Loucy (cell line): ENCODE measurements around the gene SHB.

ENCODE experiments used
- H2AFZ ChIP-seq: fragments of 200-600 bp; sonication (generic); 2 replicates; pipeline ENCODE4 v1.6.0; 2016; ENCODE audit warnings: antibody characterized with exemption, mild to moderate bottlenecking, low read length, moderate library complexity
- H3F3A ChIP-seq: fragments of 200-600 bp; 2 replicates; pipeline ENCODE4 v1.6.0; 2016; ENCODE audit warnings: antibody characterized with exemption, low read depth, mild to moderate bottlenecking
- H3K27me3 ChIP-seq: fragments of 200-600 bp; sonication (generic); 2 replicates; pipeline ENCODE4 v1.6.1; 2014; ENCODE audit warnings: low read length, mild to moderate bottlenecking; ENCODE audit not compliant: insufficient read depth, poor library complexity, severe bottlenecking
- H3K36me3 ChIP-seq: fragments of 200-600 bp; sonication (generic); 2 replicates; pipeline ENCODE4 v1.6.1; 2016; ENCODE audit warnings: low read length; ENCODE audit not compliant: insufficient read depth
- H3K4me1 ChIP-seq: fragments of 200-600 bp; sonication (generic); 2 replicates; pipeline ENCODE4 v1.5.1; 2014; ENCODE audit warnings: low read length, mild to moderate bottlenecking; ENCODE audit not compliant: insufficient read depth, poor library complexity, severe bottlenecking
- H3K4me2 ChIP-seq: fragments of 200-600 bp; sonication (generic); 2 replicates; pipeline ENCODE4 v1.6.0; 2014; ENCODE audit warnings: antibody characterized with exemption, low read length, low read depth, mild to moderate bottlenecking; ENCODE audit not compliant: poor library complexity, severe bottlenecking
- H3K4me3 ChIP-seq: fragments of 200-600 bp; sonication (generic); 2 replicates; pipeline ENCODE4 v1.5.1; 2014; ENCODE audit warnings: low read length, mild to moderate bottlenecking, mixed read lengths; ENCODE audit not compliant: poor library complexity, severe bottlenecking
- H3K79me2 ChIP-seq: fragments of 200-600 bp; sonication (generic); 2 replicates; pipeline ENCODE4 v1.6.1; 2014; ENCODE audit warnings: low read length; ENCODE audit not compliant: insufficient read depth
- H3K9ac ChIP-seq: fragments of 200-600 bp; sonication (generic); 2 replicates; pipeline ENCODE4 v1.6.0; 2014; ENCODE audit warnings: mild to moderate bottlenecking, low read depth, low read length, moderate library complexity; ENCODE audit not compliant: poor library complexity, severe bottlenecking
- H3K9me2 ChIP-seq: fragments of 200-600 bp; sonication (generic); replicated peaks from 2 replicates; pipeline ENCODE4 v1.6.1; 2016; ENCODE audit warnings: low read depth, low read length, mixed read lengths
- H3K9me3 ChIP-seq: fragments of 200-600 bp; sonication (generic); 2 replicates; pipeline ENCODE4 v1.6.1; 2014; ENCODE audit warnings: mild to moderate bottlenecking, antibody characterized with exemption, low read length, low read depth; ENCODE audit not compliant: insufficient read depth
- H4K20me1 ChIP-seq: fragments of 200-600 bp; sonication (generic); 2 replicates; pipeline ENCODE4 v1.6.0; 2014; ENCODE audit warnings: antibody characterized with exemption, low read length, mild to moderate bottlenecking; ENCODE audit not compliant: insufficient read depth, poor library complexity, severe bottlenecking
- EZH2phosphoT487 ChIP-seq: fragments of 200-600 bp; IDR thresholded peaks from 2 replicates; pipeline ENCODE4 v1.6.1; 2018; ENCODE audit warnings: antibody characterized with exemption, mild to moderate bottlenecking, moderate library complexity, borderline replicate concordance
- TF ChIP-seq, protein P1 (sequence below): fragments of 200-600 bp; sonication (generic); conservative IDR thresholded peaks from 2 replicates; pipeline ENCODE4 v1.5.1; 2014; ENCODE audit warnings: mild to moderate bottlenecking, antibody characterized with exemption, low read length

The SHB gene

DNA sequence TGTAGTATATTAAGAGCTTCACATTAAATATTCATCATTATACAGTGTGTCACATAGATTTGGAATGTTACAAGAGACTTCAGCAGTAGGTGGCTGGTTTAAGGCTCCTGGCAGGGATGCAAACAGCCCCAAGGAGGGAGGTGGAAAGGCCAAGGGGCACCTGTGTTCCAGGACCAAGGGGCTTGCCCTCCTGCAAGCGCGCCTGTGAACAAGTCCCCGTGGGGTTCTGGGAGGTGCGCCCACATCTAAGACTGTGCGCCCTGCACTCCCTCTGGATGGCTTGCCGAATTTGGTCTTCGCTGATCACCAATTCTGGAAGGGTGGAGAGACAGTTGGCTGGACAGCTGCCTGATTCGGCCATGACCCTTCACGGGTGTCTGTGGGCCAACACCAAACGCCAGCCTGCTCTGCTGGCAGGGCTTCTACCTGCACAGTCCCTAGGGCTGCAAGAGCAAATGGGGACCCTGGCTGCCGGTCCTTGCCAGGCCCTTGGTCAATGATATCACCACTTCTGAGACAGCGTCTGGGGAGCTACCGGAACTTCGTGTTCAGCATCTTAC is 153.0 kb downstream of the SHB start:
- Histone ChIP-seq H3K27me3 (no peaks in the 10 kb centered on the region), H3K36me3 (no peaks in the 10 kb centered on the region), H3K4me3 (no peak overlapping the region)

DNA sequence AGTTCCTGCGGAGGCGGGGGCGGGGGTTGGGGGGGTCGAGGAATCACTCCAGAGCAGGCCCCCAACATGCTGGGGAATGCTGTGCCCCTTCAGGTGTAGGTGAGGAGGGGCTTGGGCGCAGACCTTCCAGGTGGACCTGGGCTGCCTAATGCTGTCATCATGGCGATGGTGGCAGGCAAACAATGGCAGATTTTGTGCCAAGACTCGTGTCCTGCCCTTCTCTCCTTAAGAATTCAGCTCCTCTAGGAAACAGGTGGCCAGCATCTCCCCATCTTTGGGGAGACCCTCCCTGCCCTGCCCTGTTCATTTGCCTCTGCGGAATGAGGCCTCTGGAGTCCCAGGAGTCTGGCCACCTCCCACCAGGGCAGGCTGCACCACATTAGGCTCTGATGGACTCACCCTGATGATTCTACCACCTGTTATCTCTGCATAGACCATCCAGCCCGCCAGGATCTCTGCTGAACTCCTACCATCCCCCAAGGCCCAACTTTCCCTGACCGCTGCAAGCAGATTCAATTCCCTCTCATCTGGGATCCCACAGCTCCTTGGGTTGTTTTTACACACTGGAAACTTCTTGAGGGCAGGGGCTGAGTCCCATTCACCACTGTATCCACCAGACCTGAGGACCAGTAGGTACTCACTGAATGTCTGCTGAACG is 154.2 kb downstream of the SHB start:
- Histone ChIP-seq H3K9me2 (no peaks in the 10 kb centered on the region), H3K4me3 (no peak overlapping the region), H4K20me1 (no peaks in the 10 kb centered on the region), H3K4me2 (no peak overlapping the region), H3K27me3 (no peaks in the 10 kb centered on the region), H3K9me3 (no peaks in the 10 kb centered on the region), H3K79me2 (no peaks in the 10 kb centered on the region), H2AFZ (no peak overlapping the region), H3K9ac (no peak overlapping the region), H3F3A (no peaks in the 10 kb centered on the region), H3K36me3 (no peaks in the 10 kb centered on the region), H3K4me1 (no peaks in the 10 kb centered on the region)
- TF ChIP-seq, protein P1, sequence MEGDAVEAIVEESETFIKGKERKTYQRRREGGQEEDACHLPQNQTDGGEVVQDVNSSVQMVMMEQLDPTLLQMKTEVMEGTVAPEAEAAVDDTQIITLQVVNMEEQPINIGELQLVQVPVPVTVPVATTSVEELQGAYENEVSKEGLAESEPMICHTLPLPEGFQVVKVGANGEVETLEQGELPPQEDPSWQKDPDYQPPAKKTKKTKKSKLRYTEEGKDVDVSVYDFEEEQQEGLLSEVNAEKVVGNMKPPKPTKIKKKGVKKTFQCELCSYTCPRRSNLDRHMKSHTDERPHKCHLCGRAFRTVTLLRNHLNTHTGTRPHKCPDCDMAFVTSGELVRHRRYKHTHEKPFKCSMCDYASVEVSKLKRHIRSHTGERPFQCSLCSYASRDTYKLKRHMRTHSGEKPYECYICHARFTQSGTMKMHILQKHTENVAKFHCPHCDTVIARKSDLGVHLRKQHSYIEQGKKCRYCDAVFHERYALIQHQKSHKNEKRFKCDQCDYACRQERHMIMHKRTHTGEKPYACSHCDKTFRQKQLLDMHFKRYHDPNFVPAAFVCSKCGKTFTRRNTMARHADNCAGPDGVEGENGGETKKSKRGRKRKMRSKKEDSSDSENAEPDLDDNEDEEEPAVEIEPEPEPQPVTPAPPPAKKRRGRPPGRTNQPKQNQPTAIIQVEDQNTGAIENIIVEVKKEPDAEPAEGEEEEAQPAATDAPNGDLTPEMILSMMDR: no peak
- no peak for TF ChIP-seq EZH2phosphoT487

More for the DNA sequence above, 153.0 kb downstream of the SHB start:
- Histone ChIP-seq H3K4me2 (no peak overlapping the region), H3K79me2 (no peaks in the 10 kb centered on the region), H3K4me1 (no peaks in the 10 kb centered on the region), H3K9me2 (no peaks in the 10 kb centered on the region), H4K20me1 (no peaks in the 10 kb centered on the region), H2AFZ (no peak overlapping the region), H3K9me3 (no peaks in the 10 kb centered on the region), H3K9ac (no peak overlapping the region), H3F3A (no peaks in the 10 kb centered on the region)
- no peak for TF ChIP-seq EZH2phosphoT487

DNA sequence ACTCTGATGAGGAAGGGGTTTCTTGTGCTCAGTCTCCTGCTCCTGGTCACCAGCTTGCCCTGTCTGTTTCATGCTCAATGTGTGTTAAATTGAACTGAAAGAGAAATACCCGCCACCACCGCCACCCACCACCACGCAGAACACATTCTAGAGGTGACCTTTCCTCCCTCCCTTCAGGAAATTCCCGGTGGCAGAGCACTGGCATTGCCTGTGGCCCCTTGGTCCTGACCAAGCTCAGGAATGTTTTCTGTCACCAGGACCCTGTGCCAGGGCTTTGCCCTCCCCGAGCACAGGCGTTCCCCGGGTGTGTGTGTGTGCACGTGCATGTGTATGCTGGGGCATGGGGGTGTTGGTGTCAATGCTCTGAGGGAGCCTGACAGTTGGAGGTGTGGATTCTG is 154.9 kb downstream of the SHB start:
- Histone ChIP-seq H3K79me2 (no peaks in the 10 kb centered on the region), H2AFZ (no peak overlapping the region), H4K20me1 (no peaks in the 10 kb centered on the region), H3K36me3 (no peaks in the 10 kb centered on the region), H3K9me2 (no peaks in the 10 kb centered on the region), H3K4me1 (no peaks in the 10 kb centered on the region), H3F3A (no peaks in the 10 kb centered on the region), H3K27me3 (no peaks in the 10 kb centered on the region), H3K9ac (no peak overlapping the region), H3K9me3 (no peaks in the 10 kb centered on the region), H3K4me2 (no peak overlapping the region), H3K4me3 (no peak overlapping the region)
- TF ChIP-seq EZH2phosphoT487: no peak
- TF ChIP-seq, protein P1: no peak
